ENCODE results near the gene GMPS.

GRCh38 chr3:155938409-155938808, 68.0 kb downstream of the GMPS start:
- TF ChIP-seq EZH2 (IDR thresholded peaks at IDR 0.05; ENCODE audit: insufficient read depth, poor library complexity, severe bottlenecking): no peak
- TF ChIP-seq EZH2phosphoT487 (IDR thresholded peaks at IDR 0.05; ENCODE audit: insufficient read depth, low read depth): no peak

All from GM23248 (cell line).